Measurements from ENCODE around the gene ATXN2L.

- TF ChIP-seq RAD21 (IDR thresholded peaks at IDR 0.05; ENCODE audit: low read depth), result no peak
- TF ChIP-seq MAX (IDR thresholded peaks at IDR 0.05), result no peak
- TF ChIP-seq CEBPB (IDR thresholded peaks at IDR 0.05), result no peak
- no peak for TF ChIP-seq EGR1 (IDR thresholded peaks at IDR 0.05)
- TF ChIP-seq TAF1 (IDR thresholded peaks at IDR 0.05; ENCODE audit: low read depth), result no peak
- TF ChIP-seq TCF12 (IDR thresholded peaks at IDR 0.05; ENCODE audit: low read depth), result no peak
- TF ChIP-seq EP300 (IDR thresholded peaks at IDR 0.05; ENCODE audit: borderline replicate concordance), result no peak
Observed at GRCh38 chr16:28820016-28820415, 2.8 kb upstream of the ATXN2L start.
